ENCODE results near the gene ENTREP1. TPM values are rescaled to one million over a fixed set of nuclear protein-coding genes. Genes with fewer than 3 reads are reported as not detected.
"Not testable (repeated sequence)": the region's sequence is repeated elsewhere in the genome, so short reads cannot be mapped to it uniquely, and the experiment has no call there.

The ENTREP1 gene
- total RNA-seq, 3 donors from 2014 or later, result 0.11 TPM; not detected in 2

DNA sequence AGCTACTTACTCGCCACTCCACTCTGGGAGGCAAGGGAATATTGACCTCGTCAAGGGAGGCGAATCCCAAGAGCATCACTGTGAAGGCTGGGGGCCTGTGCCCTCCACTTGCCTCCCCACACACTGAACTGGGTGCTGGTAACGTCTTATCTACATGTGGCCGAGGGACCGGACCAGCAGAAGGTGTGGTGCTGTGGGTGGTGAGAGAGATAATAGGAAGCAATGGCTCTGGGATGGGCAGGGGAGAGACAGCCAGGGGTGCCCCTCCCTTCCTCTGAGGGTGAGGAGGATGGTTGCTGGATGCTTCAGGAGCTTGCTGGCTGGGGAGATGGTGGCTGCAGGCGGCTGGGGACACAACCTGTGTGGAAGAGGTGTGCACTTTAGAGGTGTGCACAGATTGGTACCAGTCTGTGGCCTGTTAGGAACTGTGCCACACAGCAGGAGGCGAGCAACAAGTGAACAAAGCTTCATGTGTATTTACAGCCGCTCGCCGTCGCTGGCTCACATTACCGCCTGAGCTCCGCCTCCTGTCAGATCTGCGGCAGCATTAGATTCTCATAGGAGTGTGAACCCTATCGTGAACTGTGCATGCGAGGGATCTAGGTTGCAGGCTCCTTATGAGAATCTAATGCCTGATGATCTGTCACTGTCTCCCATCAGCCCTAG lies 100.3 kb downstream of the ENTREP1 start:
- Mint-ChIP-seq H3K4me3 (no peak overlapping the region), H3K27me3 (ENCODE audit: low read depth) (peaks cover 7% of the 10 kb centered on the region), H3K9me3 (no peaks in the 10 kb centered on the region), H3K4me1 (ENCODE audit: low read depth) (peaks cover 1% of the 10 kb centered on the region), H3K36me3 (ENCODE audit: insufficient read depth) (no peaks in the 10 kb centered on the region)
- ATAC-seq (no peak), DNase-seq (no peak)

DNA sequence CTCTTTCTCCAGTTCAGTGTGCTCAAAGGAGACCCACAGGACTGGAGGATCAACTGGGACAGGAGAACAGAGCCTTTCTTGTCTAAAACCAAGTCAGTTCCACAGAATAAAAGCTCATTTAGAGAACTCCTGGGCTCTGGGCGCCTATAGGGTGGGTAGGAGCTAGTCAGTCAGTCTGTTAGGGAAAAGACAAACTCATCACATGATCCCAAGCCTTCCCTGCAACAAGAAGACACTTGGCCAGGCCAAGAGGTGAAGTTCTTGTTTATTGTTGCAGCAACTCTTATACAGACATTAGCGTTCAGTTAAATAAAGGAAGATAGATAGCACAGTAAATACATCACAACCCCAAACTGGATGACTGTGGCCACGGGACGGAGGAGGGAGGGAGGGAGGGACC lies 102.3 kb downstream of the ENTREP1 start:
- H3K36me3 Mint-ChIP-seq (ENCODE audit: insufficient read depth), result no peaks in the 10 kb centered on the region
- H3K27me3 Mint-ChIP-seq (ENCODE audit: low read depth), result no peaks in the 10 kb centered on the region
- ATAC-seq, result no peak
- H3K4me3 Mint-ChIP-seq, result no peak overlapping the region
- no peaks in the 10 kb centered on the region for H3K9me3 Mint-ChIP-seq
- H3K4me1 Mint-ChIP-seq (ENCODE audit: low read depth), result peaks cover under 1% of the 10 kb centered on the region
- no peak for DNase-seq

DNA sequence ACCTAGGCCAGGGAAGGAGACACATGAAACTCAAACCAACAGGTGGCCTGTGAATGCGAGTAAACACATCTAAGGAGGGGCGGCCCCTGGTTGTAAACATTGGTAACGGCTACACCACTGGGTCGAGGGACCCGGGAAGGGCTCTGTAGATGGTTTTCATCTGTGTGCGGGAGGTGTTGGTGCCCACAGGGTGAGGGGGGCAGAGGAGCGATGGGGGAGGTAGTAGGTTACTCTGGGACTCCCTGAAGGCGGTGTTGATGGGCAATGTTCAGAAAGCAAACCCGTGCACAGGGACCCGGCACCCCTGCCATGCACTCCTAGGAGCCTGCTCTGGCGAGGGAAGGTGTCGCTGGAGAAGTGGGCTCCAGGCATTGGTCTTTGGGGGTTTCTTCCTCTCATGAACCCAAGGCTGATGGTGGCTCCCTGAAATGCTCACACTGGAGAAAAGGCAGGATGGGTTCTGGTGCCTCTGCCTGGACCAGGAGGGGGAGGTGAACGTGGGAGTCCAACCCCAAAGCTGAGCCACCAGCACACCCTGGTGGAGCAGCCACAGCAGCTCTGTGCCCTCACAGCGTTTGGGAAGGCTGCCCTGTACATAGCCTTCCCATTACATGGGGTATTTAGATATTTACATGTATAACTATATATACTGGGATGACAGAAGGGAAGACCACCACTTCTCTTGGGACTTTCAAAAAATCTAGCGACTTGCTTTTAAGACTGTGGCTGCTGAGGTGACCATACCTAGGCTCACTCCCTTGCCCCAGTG lies 103.2 kb downstream of the ENTREP1 start:
- no peak for DNase-seq
- ATAC-seq, result no peak
- H3K4me1 Mint-ChIP-seq (ENCODE audit: low read depth), result no peaks in the 10 kb centered on the region
- H3K4me3 Mint-ChIP-seq, result no peak overlapping the region
- H3K27me3 Mint-ChIP-seq (ENCODE audit: low read depth), result no peaks in the 10 kb centered on the region
- no peaks in the 10 kb centered on the region for H3K36me3 Mint-ChIP-seq (ENCODE audit: insufficient read depth)
- no peaks in the 10 kb centered on the region for H3K9me3 Mint-ChIP-seq

DNA sequence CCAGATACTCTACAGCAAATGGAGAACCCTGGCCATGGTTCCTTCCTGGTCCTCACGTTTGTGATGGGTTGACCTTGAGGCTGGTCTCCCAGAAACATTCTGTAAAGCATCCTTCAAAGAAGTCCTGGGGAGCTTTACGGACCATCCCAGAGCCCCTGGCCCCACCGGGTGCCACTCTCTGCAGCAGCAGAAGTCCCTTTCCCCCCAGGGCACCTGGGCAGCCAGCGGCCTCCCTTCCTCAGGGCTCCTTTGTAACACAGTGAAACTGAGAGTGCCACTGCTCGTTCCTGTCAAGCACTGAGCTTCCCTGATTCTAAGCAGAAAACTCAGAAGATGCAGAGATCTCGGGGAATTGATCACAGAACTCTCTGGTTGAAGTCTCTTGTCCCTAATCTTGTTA lies 104.3 kb downstream of the ENTREP1 start:
- no peak for ATAC-seq
- no peak overlapping the region for H3K4me3 Mint-ChIP-seq
- no peak for DNase-seq
- no peaks in the 10 kb centered on the region for H3K9me3 Mint-ChIP-seq
- no peaks in the 10 kb centered on the region for H3K36me3 Mint-ChIP-seq (ENCODE audit: insufficient read depth)
- no peaks in the 10 kb centered on the region for H3K27me3 Mint-ChIP-seq (ENCODE audit: low read depth)
- no peaks in the 10 kb centered on the region for H3K4me1 Mint-ChIP-seq (ENCODE audit: low read depth)

DNA sequence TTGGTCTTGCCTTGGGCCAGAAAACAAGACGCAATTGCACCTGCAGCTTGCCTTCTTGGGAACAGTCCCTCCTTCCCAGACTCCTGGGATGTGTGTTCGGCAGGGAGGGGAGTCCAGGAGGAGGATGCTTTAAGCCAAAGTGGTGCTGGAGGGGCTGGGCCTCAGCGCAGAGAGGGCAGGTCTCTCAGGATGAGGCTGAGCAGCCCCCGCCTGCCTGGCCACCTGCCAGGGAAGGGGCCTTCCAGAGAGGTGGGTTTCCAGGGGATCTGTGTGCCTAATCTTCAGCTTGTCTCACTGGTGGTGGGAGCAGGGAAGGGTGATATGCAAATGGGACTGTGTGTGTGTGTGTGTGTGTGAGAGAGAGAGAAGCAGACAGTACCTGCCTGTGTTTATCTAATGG lies 105.2 kb downstream of the ENTREP1 start:
- no peak overlapping the region for H3K4me3 Mint-ChIP-seq
- H3K36me3 Mint-ChIP-seq (ENCODE audit: insufficient read depth), result no peaks in the 10 kb centered on the region
- H3K9me3 Mint-ChIP-seq, result no peaks in the 10 kb centered on the region
- ATAC-seq (no peak), DNase-seq (no peak)
- no peaks in the 10 kb centered on the region for H3K4me1 Mint-ChIP-seq (ENCODE audit: low read depth)
- no peaks in the 10 kb centered on the region for H3K27me3 Mint-ChIP-seq (ENCODE audit: low read depth)

DNA sequence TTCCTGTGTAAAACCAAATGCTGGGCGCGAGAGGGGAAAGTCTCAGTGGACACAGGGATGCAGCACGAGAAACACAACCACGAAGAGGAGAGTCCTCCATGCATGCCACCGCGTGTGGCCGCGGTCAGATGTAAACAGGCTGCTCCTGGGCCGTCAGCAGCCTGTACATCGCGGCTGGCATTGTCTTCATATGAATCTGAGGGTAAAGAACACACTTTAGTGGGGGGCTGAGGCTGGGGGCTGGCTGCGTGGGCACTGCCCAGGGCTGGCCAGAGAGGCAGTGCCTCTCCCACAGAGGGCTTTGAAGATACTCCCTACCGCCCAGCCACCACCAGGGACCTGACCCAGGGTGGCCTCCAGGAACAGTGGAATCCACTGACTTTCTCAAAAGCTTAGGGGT lies 106.2 kb downstream of the ENTREP1 start:
- ATAC-seq (no peak), DNase-seq (no peak)
- Mint-ChIP-seq H3K4me1 (ENCODE audit: low read depth) (no peaks in the 10 kb centered on the region), H3K4me3 (no peak overlapping the region), H3K27me3 (ENCODE audit: low read depth) (no peaks in the 10 kb centered on the region), H3K36me3 (ENCODE audit: insufficient read depth) (no peaks in the 10 kb centered on the region), H3K9me3 (no peaks in the 10 kb centered on the region)

DNA sequence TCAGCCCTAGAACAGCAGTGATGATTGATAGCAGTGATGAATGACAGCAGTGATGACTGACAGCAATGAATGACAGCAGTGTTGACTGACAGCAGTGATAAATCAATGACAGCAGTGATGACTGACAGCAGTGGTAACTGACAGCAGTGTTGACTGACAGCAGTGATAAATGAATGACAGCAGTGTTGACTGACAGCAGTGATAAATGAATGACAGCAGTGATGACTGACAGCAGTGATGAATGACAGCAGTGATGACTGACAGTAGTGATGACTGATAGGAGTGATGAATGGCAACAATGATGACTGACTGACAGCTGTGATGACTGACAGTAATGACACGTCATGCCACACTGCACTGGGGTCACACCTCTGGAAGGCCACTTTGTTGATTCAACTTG lies 106.8 kb downstream of the ENTREP1 start:
- DNase-seq (no peak), ATAC-seq (peak in 1 of 2 donors; percentile 41)
- Mint-ChIP-seq H3K27me3 (ENCODE audit: low read depth) (no peaks in the 10 kb centered on the region), H3K4me1 (ENCODE audit: low read depth) (no peaks in the 10 kb centered on the region), H3K9me3 (no peaks in the 10 kb centered on the region), H3K4me3 (no peak overlapping the region), H3K36me3 (ENCODE audit: insufficient read depth) (no peaks in the 10 kb centered on the region)

DNA sequence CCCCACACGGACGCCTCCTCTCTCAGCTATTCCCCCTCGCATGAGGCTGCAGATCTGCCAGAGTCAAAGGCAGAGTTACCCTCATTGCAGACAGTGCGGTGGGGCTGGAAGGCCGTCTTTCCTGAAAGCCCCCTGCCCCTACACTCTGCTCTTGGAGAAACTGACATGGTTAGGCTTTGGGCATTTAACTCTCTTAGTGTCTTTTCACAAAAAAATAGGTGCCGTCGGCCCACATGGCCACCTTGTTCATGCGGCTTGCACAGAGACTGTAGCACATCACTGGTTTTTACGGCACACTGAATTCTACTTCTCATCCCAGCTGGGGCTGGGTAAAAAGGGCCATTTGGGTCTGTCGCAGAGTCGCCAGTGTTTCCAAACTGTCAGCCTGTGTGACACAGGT lies 107.6 kb downstream of the ENTREP1 start:
- Mint-ChIP-seq H3K4me1 (ENCODE audit: low read depth) (no peaks in the 10 kb centered on the region), H3K9me3 (no peaks in the 10 kb centered on the region), H3K27me3 (ENCODE audit: low read depth) (no peaks in the 10 kb centered on the region), H3K36me3 (ENCODE audit: insufficient read depth) (no peaks in the 10 kb centered on the region), H3K4me3 (no peak overlapping the region)
- ATAC-seq (no peak), DNase-seq (no peak)

DNA sequence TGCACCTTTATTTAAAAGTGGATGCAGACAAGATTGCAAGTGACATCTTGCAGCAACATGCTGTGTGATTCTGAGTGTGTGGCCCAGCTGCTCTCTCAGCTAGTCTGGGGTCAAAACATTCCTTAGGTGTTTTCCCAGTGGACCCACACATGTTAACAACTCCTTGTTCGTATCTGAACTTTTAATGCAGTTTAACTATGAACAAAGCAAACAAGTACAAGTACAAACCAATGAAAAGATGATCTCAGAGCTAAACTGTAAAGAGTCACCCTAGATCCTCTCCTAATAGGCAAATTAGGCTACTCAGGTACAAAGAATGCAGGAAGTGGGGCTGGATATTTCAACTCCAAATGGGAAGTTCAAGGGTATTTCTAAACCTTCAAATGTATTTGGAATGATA lies 108.4 kb downstream of the ENTREP1 start:
- DNase-seq, result no peak
- H3K36me3 Mint-ChIP-seq (ENCODE audit: insufficient read depth), result no peaks in the 10 kb centered on the region
- no peaks in the 10 kb centered on the region for H3K9me3 Mint-ChIP-seq
- H3K4me1 Mint-ChIP-seq (ENCODE audit: low read depth), result no peaks in the 10 kb centered on the region
- no peak for ATAC-seq
- no peaks in the 10 kb centered on the region for H3K27me3 Mint-ChIP-seq (ENCODE audit: low read depth)
- H3K4me3 Mint-ChIP-seq, result no peak overlapping the region

DNA sequence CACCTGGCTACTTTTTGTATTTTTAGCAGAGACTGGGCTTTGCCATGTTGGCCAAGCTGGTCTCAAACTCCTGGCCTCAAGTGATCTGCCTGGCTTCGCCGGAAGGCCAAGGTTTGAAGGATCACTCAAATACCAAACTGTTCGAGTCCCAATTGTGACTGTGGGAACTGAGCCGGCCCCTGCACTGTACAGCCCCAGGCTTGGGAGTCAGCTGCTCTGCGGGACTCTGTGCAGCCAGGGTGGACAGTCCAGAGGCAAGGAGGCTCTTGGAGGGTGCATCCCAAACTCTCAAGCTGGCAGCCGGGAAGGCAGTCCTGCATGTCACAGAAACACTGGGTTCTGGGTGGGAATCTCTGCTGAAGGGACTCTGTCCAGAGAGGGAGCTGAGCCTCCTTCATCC lies 109.0 kb downstream of the ENTREP1 start:
- DNase-seq (no peak), ATAC-seq (no peak)
- Mint-ChIP-seq H3K9me3 (no peaks in the 10 kb centered on the region), H3K4me3 (no peak overlapping the region), H3K36me3 (ENCODE audit: insufficient read depth) (no peaks in the 10 kb centered on the region), H3K4me1 (ENCODE audit: low read depth) (no peaks in the 10 kb centered on the region), H3K27me3 (ENCODE audit: low read depth) (no peaks in the 10 kb centered on the region)

DNA sequence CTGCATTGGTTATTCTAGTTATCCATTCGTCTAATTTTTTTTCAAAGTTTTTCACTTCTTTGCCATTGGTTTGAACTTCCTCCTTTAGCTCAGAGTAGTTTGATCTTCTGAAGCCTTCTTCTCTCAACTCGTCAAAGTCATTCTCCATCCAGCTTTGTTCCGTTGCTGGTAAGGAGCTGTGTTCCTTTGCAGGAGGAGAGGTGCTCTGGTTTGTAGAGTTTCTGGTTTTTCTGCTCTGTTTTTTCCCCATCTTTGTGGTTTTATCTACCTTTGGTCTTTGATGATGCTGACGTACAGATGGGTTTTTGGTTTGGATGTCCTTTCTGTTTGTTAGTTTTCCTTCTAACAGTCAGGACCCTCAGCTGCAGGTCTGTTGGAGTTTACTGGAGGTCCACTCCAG lies 114.6 kb downstream of the ENTREP1 start:
- H3K9me3 Mint-ChIP-seq; H3K36me3 Mint-ChIP-seq (ENCODE audit: insufficient read depth); DNase-seq; H3K27me3 Mint-ChIP-seq (ENCODE audit: low read depth); ATAC-seq: not testable (repeated sequence)
- Mint-ChIP-seq H3K4me1 (ENCODE audit: low read depth) (peaks cover 17% of the 10 kb centered on the region), H3K4me3 (peak overlapping the region; percentile 43)

DNA sequence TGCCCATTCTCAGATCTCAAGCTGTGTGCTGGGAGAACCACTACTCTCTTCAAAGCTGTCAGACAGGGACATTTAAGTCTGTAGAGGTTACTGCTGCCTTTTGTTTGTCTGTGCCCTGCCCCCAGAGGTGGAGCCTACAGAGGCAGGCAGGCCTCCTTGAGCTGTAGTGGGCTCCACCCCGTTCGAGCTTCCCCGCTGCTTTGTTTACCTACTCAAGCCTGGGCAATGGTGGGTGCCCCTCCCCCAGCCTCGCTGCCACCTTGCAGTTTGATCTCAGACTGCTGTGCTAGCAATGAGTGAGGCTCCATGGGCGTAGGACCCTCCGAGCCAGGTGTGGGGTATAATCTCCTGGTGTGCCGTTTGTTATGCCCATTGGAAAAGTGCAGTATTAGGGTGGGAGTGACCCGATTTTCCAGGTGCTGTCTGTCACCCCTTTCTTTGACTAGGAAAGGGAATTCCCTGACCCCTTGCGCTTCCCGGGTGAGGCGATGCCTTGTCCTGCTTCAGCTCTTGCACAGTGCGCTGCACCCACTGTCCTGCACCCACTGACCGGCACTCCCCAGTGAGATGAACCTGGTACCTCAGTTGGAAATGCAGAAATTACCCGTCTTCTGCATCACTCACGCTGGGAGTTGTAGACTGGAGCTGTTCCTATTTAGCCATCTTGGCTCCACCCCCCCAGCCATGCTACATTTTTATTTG lies 115.4 kb downstream of the ENTREP1 start:
- not testable (repeated sequence) for H3K9me3 Mint-ChIP-seq, ATAC-seq

More for the DNA sequence above, 115.4 kb downstream of the ENTREP1 start:
- not testable (repeated sequence) for H3K36me3 Mint-ChIP-seq (ENCODE audit: insufficient read depth); H3K27me3 Mint-ChIP-seq (ENCODE audit: low read depth); DNase-seq
- peaks cover 17% of the 10 kb centered on the region for H3K4me1 Mint-ChIP-seq (ENCODE audit: low read depth)
- H3K4me3 Mint-ChIP-seq, result peak overlapping the region; percentile 43
